NCI-H2227 (cell line): ENCODE results near the gene SEMA3D.

Source experiments
- DNase-seq: peaks from one replicate; lab custom pipeline; 2025; ENCODE audit not compliant: unreplicated experiment; lab: John Stamatoyannopoulos, UW

Gene SEMA3D

DNA sequence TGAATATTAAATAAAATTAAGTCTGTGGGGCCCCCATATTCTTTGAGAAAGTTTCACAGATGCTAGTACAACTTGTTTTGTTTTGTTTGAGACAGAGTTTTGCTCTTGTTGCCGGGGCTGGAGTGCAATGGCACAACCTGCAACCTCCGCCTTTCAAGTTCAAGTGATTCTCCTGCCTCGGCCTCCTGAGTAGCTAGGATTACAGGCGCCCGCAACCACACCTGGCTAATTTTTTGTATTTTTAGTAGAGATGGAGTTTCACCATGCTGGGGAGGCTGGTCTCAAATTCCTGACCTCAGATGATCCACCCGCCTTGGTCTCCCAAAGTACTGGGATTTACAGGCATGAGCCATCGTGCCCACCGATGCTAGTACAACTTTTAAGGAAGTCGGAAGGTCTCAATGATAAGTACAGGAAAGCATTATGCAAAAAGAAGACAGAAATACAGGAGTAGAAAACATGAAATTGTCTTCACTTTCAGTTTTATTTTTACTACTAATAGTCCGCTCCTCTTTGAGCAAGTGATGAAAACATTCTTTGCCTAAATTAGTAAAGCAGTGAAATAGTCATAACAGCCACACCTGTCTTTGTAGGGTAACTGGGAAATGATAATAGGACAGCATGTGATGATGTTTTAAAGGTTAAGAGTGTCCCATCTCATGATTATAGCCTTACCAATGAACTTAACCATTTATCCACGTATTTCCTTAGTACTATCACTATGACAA is 147.5 kb downstream of the SEMA3D start:
- DNase-seq, result no peak

DNA sequence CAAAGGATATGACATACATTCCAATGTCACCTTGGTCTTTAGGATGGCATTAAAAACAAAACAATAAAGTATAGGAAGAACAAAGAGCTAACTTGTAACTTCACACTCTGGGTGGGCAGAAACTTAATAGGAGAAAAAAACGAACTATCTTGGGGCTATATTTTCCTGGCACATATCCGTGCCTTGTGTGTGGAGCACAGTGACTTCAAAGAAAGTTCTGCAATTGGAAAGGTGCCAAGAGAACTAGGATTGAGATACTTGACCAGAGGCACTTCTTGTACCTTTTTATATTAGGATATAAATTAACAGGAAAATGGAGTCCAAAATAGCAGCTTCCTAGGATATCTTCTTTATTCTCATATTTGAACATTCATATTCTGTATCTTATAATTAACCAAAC is 148.4 kb downstream of the SEMA3D start:
- no peak for DNase-seq

GRCh38 chr7:85033263-85033662 is 153.6 kb downstream of the SEMA3D start:
- peak; percentile 8 for DNase-seq

DNA sequence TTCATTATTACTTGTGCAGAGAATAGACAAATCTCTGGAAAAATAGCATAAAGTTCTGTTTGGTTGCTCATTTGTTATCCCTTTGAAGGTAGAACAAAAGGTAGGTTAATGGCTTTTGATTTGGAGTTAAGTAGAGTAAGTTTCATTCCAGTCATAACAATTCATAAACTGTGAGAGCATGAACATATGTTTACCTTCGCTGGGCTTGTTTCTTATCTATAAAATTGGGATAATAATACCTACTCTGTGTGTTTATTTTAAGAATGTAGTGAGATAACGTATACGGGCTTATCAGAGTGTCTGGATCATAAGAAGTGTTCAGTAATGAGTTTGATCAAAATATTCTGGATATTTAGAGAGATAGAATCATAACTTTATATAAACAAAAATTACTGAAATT is 155.4 kb downstream of the SEMA3D start:
- no peak for DNase-seq

- DNase-seq, result peak; percentile 12
These were observed 156.0 kb downstream of the SEMA3D start for GRCh38 chr7:85030893-85031292.

DNA sequence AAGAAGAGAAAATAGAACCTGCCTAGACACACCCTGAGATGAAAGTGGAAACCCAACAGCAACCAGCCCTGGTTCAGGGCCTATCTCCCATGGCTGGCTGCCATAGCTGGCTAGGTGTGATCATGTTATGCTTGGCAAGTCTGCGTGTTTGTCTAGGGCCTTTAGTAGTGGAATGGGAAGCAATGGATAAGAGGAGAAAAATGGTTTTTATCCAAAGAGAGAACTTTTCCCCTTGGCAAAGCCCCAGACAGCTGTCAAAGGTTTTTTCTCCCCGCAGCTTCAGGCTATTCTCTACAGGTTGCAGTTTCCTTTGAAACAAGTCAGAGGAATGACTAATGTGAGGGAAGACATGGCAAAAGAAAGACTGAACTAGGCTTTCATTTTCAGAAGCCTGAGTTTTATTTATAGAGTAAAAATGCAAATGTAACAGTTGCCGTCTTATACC is 161.5 kb downstream of the SEMA3D start:
- no peak for DNase-seq

GRCh38 chr7:85023916-85024315 is 162.9 kb downstream of the SEMA3D start:
- DNase-seq, result peak; percentile 19

DNA sequence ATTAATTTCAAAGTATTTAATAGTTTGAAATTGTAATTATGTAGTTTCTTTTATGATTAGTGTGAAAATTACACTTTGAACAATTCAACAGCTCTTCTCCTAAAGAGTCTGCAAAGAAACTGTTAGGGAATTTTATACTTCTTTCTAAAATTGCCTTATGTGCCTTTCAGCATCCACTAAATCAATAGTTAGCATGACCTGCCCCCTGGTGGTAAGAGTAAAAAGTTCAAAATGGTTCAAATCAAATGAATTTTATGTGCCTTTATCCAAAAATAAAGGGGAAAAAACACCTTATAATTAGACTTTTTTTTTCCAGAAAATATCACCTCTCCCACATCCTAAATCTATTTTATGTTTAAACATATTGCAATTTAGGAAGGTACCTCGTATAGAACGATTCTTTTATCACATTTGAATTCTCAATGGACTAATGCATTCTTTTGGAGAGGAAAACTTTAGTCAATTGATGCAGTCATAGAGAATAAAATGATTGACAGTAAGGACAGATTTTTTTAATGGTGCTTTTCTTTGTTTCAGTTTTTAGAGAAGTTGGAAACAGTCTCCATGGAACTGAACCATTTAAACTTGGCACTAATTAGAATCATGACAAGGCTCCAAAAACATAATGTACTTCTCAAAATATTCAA is 163.7 kb downstream of the SEMA3D start:
- peak; percentile 74 for DNase-seq

DNA sequence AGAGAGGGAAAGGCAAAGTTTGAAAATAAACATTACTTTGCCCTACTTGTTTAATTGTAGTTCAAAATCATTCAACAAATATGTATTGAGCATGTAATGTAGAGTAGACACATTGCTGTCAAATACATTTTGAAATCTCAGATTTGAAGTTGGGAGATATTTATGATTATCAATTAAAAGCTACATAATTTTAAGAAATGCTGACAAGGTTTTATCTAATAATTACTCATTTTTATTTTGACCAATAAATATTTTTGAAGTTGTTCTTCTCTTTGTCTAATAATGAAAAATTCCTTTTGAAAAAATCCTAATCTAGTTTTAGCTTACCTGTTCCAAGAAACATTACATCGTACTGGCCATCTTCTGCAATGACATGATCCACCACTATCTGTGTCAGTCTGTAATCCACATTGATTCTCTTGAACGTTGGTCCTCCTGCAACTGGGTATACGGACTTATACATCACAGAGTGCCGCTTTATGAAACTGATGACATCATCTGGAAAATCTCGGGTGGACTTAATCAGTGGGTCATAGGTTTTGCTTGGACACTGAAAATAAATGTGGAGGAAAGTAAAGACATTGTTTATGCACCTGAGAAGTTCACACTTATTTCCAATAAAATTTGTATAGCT is 164.7 kb downstream of the SEMA3D start:
- peak; percentile 16 for DNase-seq

GRCh38 chr7:85021101-85021704 is 165.7 kb downstream of the SEMA3D start:
- DNase-seq, result no peak

- DNase-seq, result no peak
These were observed 167.1 kb downstream of the SEMA3D start for GRCh38 chr7:85019778-85020177.

DNA sequence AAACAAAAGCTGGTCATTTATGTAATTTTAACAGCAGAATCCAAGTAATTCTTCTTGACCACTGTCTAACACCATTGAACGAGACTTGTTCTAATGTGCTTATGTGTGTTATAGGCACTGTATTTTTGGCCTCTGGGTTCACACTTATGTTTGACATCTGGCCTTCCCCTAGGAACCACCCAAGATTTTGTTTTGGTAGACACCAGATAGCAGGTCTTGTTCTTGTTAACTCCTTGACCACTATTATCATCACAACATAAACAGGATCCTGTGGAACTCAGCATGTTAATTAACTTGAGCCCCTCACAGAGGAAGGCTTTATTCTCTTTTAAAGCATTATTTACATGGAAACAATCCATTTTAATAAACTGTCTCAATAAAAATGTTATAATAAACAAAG is 167.7 kb downstream of the SEMA3D start:
- DNase-seq, result no peak

- no peak for DNase-seq
These were observed 168.4 kb downstream of the SEMA3D start for GRCh38 chr7:85018498-85018897.

GRCh38 chr7:85016286-85016685 is 170.6 kb downstream of the SEMA3D start:
- DNase-seq, result no peak

GRCh38 chr7:85014936-85015660 is 171.8 kb downstream of the SEMA3D start:
- DNase-seq, result peak; percentile 56

GRCh38 chr7:85011127-85011526 is 175.7 kb downstream of the SEMA3D start:
- DNase-seq, result no peak

GRCh38 chr7:85010306-85010705 is 176.6 kb downstream of the SEMA3D start:
- DNase-seq, result no peak

- no peak for DNase-seq
These were observed 180.1 kb downstream of the SEMA3D start for GRCh38 chr7:85006754-85007153.

DNA sequence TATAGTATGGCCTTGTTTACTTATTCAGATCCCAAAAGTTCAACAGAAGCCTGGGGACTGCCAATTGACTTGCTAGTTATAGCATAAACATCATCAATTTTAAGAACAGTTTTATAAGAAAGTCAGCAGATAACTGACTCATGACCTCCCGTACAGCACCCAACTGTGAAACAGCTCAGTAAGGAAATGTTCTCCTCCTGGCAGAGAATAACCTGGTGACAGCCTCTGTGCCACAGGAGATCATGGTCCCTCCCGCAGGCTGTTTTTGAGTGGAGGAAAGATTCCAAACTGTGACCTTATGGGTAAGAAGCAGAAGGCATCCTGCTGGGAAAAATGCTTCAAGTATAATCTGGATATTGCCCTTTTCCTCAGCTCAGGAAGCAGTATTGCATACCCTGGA is 182.5 kb downstream of the SEMA3D start:
- peak; percentile 21 for DNase-seq

DNA sequence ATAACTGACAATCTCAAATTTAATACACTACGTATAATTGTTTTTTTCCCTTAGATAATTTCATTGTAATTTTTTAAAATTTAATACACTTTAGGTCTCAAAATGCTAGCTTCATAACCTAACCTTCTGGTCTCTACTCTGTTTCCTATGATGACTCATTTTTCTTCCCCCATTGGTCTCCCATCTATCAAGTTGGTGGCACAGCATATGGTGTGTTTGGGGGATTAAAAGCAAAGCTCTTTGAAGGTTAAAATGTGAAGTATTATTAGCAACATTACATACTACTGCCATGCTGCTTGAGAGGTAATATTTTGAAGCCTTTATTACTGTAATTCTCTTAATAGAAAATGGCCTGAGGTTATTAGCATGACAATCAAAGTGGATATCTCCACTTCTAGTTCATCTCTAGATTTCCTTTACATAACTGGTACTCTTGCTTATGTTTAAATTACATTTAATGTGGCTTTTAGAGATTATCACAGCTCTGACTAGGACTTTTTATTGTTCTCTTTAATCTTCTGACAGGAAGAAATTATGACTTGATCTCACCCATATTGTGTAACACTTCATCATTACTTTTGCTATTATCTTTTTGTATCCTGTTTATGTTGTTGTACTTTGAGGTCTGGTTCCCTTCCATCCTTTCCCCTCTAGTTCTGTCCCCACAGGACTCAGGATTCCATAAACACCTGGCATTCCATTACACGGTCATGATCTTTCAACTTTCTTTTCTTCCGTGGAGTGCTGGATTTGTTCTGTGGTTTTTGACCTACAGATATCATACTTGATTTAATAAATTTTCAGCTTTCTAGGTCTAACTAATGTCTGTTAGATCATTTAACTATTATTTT is 185.1 kb downstream of the SEMA3D start:
- DNase-seq, result peak; percentile 40
